GM10847 (cell line): ENCODE results near the gene SNAPC4.

Source experiments
- POLR2A ChIP-seq: IDR thresholded peaks from 2 replicates; pipeline ENCODE4 v1.6.1; 2011; ENCODE audit not compliant: insufficient read length; ENCODE audit errors: extremely low read depth

Gene SNAPC4

DNA sequence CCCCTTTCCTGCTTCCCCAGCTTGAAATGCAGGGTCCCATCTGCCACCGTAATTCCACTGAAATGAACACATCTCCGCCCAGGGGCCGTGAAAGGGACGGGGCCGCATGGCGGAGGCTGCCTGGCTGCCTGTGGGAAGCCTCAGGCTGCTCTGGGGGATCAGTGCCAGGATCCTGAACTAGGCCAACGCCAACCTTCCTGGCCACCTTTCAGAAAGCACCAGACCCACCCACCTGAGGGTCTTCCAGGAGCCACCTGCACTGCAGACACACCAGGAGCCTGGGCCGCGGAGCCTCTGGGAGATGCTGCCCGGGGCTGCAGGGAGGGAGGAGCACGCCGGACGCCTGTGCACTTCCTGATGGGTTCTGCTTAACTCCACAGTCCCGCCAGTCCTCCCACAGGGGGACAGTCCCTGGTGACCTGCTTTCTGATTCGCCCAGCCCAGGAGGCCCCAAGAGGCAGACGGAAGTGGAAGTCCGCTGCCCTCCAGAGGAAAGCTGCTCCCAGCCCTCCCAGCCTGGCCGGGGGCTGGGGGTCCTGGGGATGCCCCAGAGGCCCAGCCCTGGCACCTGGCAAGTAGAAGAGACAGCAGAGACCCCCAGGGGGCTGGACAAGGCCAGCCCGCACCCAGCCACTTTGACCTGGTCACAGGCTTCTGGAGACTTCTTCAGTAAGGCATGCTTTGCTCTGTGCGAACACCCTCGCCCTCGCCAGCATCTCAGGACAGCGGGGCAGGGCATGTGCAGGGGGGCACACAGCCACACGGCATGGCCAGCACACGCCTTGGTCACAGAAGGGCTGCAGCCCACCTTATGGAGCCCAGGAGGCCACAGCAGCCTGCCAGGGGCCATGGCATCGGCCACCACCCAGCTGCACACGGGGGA is 26.4 kb downstream of the SNAPC4 start, which contains the start of gene CARD9:
CARD9 (minus strand) TSS at position 370 of the 883 bp plus-strand sequence. CDS start 1,591 bp downstream, outside the sequence.
- no peak for TF ChIP-seq POLR2A

DNA sequence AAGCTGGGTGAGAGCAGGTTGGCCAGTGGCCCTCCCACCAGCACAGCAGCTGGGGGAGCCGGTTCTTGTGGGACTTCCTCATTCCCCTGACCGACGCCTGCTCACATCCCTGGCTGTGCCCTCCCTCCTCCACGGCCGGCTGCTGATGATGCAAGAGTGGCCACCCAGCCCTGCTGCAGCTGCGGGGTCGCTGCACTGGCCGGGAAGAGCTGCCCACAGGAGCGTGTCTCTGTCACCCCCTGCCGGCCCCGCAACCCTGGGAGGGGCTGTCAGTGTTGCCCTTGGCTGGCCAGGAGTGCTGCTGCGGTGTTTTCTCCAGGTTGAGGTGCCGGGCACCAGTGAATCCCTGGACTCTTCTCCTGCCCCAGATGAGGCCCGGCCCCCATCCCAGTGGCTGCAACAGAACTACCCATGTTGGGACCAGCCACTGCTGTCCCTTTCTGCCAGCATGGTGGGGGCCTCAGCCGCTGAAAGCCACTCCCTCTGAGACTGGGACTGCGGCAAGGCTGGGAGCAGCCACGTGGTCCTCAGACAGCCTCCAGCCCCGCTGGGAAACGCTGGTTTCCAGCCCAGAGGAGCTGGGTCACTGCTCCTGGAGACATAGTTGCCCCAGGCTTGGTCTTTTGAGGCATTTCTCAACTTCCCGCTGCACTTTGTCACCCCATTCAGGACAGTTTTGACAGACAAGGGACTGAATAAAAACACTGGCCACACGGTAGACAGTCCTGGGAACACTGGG is 27.2 kb downstream of the SNAPC4 start:
- no peak for TF ChIP-seq POLR2A

DNA sequence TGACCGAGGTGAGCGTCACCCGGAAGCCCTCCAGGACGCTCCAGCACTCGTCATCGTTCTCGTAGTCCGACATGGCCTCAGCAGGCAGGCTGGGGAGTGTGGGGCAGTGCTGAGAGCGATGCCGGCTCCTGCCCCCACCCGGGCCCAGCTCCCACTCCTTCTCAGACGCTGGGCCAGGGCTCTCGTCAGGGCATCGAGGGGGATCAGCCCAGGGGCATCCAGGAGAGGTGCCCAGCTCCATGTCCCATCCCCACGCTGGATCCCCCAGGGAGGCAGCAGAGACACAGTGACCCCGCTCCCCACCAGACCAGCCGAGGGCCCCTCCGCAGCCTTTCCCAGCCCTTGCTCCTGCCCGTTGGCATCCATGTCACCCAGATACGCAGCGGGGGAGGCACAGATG is 28.0 kb downstream of the SNAPC4 start:
- TF ChIP-seq POLR2A = no peak

- no peak for TF ChIP-seq POLR2A
Observed at GRCh38 chr9:136371533-136371880, 28.5 kb downstream of the SNAPC4 start.

- no peak for TF ChIP-seq POLR2A
Observed at GRCh38 chr9:136370687-136371532, 29.1 kb downstream of the SNAPC4 start.

DNA sequence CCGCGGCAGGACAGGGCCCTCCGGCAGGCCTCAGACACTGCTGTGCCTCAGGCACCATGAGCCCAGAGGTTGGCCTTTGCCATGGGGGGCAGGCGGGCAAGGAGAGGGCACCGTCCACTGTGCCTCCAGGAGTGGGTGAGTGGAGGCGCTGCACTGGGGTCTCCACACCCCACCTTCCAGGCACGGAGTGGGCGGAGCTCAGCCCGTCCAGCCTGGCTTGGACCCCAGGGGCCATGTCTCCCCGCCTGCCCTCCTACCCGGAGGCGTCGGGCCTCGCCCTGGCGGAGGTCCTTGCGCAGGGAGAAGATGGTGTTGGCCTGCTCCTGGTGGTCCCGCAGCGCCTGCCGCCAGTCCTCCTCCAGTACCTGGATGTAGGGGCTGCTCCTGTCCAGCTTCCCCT is 29.9 kb downstream of the SNAPC4 start:
- TF ChIP-seq POLR2A = no peak

- no peak for TF ChIP-seq POLR2A
Observed at GRCh38 chr9:136368190-136368589, 31.8 kb downstream of the SNAPC4 start.

GRCh38 chr9:136367296-136368145 is 32.4 kb downstream of the SNAPC4 start:
- no peak for TF ChIP-seq POLR2A

- no peak for TF ChIP-seq POLR2A
Observed at GRCh38 chr9:136366826-136367225, 33.1 kb downstream of the SNAPC4 start.

GRCh38 chr9:136365775-136366222 is 34.2 kb downstream of the SNAPC4 start:
- TF ChIP-seq POLR2A = no peak

DNA sequence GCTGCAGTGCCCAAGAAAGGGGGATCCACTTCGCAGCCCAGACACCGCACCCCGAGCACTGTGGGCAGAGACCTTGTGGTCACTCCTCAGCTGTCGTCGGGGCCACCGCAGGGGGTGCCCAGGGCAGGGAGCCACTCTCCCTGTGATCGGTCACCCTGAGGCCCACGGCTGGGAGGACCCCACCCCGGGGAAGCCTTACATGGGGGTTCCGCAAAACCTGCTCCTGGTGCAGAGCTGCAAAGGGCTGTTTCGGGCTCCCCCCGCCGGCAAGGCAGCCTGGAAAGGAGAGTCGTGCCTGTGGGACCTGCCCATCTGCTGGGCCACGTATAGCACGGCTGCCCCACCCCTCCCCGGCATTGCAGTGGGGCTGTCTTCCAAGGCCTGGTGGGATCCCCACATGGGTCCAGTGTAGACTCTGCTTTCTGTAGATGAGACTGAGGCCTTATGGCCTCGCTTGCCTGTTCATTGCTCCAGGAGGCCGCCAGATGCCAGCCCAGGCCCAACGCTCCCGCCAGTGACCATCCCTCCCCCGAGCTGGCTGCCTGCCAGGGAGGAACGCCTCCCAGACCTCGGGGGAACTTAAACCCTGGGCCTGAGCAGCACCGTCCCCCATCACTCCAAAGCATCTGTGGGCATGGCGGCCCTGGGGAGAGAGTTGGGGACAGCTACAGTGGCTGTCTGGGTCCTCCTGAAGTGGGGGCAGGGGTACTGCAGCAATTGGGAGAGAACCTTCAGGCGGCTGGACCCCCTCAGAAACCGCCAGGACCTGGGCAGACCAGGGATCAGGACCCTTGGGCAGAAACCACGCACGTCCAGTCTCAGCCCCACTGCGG is 34.8 kb downstream of the SNAPC4 start:
- no peak for TF ChIP-seq POLR2A

DNA sequence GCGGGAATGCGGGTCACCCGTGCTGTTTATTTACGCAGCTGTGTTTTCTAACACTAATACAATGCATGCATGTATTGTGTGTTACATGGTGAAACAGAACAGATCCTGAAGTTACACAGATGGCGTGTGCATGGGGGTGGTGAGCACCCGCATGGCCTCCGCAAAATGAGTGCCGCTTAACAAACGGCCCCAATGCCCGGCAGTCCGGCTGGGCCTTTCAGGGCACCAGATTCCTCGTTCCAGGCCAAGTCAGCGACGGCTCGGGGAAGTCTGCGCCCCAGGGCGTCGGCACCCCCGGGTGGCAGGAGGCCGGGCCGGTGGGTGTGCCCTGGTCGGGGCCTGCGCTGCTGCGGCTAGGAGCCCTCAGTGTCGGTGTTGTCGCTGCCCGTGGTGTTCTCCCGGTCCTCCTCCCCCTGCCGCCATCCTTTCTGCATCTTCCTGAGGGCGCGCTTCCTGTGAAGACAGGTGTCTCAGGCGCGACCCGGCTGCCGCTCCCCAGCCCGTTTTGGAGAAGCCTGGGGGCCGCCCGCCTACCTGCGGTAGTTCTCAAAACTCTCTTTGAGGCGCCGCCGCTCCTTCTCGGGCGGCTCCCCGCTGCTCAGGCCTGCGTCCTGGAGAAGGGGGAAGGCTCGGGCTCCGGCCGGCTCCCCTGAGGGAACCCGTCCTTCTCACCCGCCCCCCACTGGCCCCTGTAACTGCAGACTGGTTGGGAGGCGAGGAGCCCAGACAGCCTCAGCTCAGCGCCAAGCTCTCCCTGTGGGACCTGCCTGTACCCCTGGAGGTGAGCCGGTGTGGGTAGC is 35.8 kb downstream of the SNAPC4 start:
- TF ChIP-seq POLR2A = no peak
